Esophagus muscularis mucosa (tissue), 4 donors: ENCODE data around the gene DAAM2. TPM values are rescaled to one million over a fixed set of nuclear protein-coding genes. Genes with fewer than 3 reads are reported as not detected.
A peak's percentile ranks its signal among the peaks of the same experiment; 100 is the strongest.

Experiments
- DNase-seq: peaks from one replicate; pipeline ENCODE4 v3.0.0-alpha.2; 2017; ENCODE audit errors: extremely low spot score
- H3K27ac ChIP-seq, 4 donors: fragments of 200-600 bp; sonication (generic); replicated peaks in 1 of 4; 1 replicate in 3 of 4; 2 replicates in 1 of 4; pipeline ENCODE4 v1.5.1; 2016 to 2019; ENCODE audit warnings: mild to moderate bottlenecking in 1 of 4
- H3K27me3 ChIP-seq, 4 donors: fragments of 200-600 bp; sonication (generic); one replicate each; pipeline versions ENCODE4 v1.5.1 to v1.6.0; 2016 to 2019
- H3K36me3 ChIP-seq, 4 donors: fragments of 200-600 bp; sonication (generic); one replicate each; pipeline ENCODE4 v1.5.1; 2016 to 2019
- H3K4me1 ChIP-seq, 4 donors: fragments of 200-600 bp; sonication (generic); one replicate each; pipeline ENCODE4 v1.5.1; 2016 to 2019
- H3K4me3 ChIP-seq, 4 donors: fragments of 200-600 bp; sonication (generic); 1 replicate in 2 of 4; 2 replicates in 2 of 4; pipeline ENCODE4 v1.5.1; 2016 to 2019; ENCODE audit warnings: mild to moderate bottlenecking in 4 of 4, moderate library complexity in 1 of 4
- H3K9me3 ChIP-seq, 4 donors: fragments of 200-600 bp; sonication (generic); 1 replicate in 3 of 4; 2 replicates in 1 of 4; pipeline ENCODE4 v1.5.1; 2016 to 2019
- CTCF ChIP-seq, 3 experiments: fragments of 200-600 bp in 2 of 3; fragments of 450-650 bp in 1 of 3; sonication (generic) in 2 of 3; IDR thresholded peaks; one replicate each; pipeline ENCODE4 v1.5.1; 2017 to 2019; ENCODE audit warnings: antibody characterized with exemption in 3 of 3, mild to moderate bottlenecking in 2 of 3, moderate library complexity in 1 of 3
- EP300 ChIP-seq: sonication (generic); formaldehyde crosslinking; IDR thresholded peaks from one replicate; pipeline ENCODE4 v1.6.1; 2017; ENCODE audit warnings: antibody characterized with exemption
- POLR2A ChIP-seq: fragments of 450-650 bp; IDR thresholded peaks from one replicate; pipeline ENCODE4 v1.6.1; 2017; ENCODE audit warnings: antibody characterized with exemption, moderate library complexity, mild to moderate bottlenecking, low read depth
- POLR2AphosphoS5 ChIP-seq, 2 donors: sonication (generic); formaldehyde crosslinking; IDR thresholded peaks; one replicate each; pipeline ENCODE4 v1.6.1; 2017; ENCODE audit warnings: antibody characterized with exemption in 2 of 2
- WGBS: methylation state at CpG from one replicate; pipeline ENCODE4 v1.1.5; 2018; 5-methylcytosine and 5-hydroxymethylcytosine counted together
- intact Hi-C: fragments of 100-400 bp; cut with DNase I; formaldehyde crosslinking; loops from one replicate; pipeline ENCODE4 v1.15.1; 2023
- total RNA-seq, 4 donors: library from RNA; depleted of rRNA; stranded (reverse); fragments of >200 nt; gene quantifications; one replicate each; pipeline versions ENCODE4 v1.1.0 to v1.2.1, GENCODE V29; 2016

Gene DAAM2
- total RNA-seq, 4 donors from 2014 or later, result 221 to 446 (median 392) TPM

GRCh38 chr6:39794231-39794630 lies 2.1 kb downstream of the DAAM2 start:
- intact Hi-C loops, result loop anchor here (5.0 to 10.0 kb wide), 2 partner anchors 299 to 417 kb away; no protein-coding TSS in a partner anchor
- H3K27me3 ChIP-seq, result no peaks in the 10 kb centered on the region
- no peak for DNase-seq
- peaks cover 0 to 17% (median 2%) of the 10 kb centered on the region in 4 donors for H3K36me3 ChIP-seq
- TF ChIP-seq CTCF (IDR thresholded peaks at IDR 0.05) (peak; percentile 14 to 18 (median 16)), POLR2A (no peak), POLR2AphosphoS5 (IDR thresholded peaks at IDR 0.05) (peak in 1 of 2 donors; percentile 18), EP300 (no peak)
- H3K4me3 ChIP-seq, result peak overlapping the region; percentile 83 to 87 (median 86)
- 72% methylated on average over 5 of the region's 5 CpGs for WGBS
- no peaks in the 10 kb centered on the region for H3K9me3 ChIP-seq
- peak overlapping the region; percentile 94 to 98 (median 96) for H3K27ac ChIP-seq
- peaks cover 13 to 75% (median 70%) of the 10 kb centered on the region in 4 donors for H3K4me1 ChIP-seq

GRCh38 chr6:39797751-39798150 lies 5.6 kb downstream of the DAAM2 start:
- Histone ChIP-seq H3K4me3 (no peak overlapping the region), H3K27ac (peak overlapping the region; percentile 15 to 97 (median 64)), H3K4me1 (peaks cover 15 to 93% (median 86%) of the 10 kb centered on the region in 4 donors), H3K36me3 (peaks cover 0 to 17% (median 2%) of the 10 kb centered on the region in 4 donors), H3K9me3 (no peaks in the 10 kb centered on the region), H3K27me3 (no peaks in the 10 kb centered on the region)
- intact Hi-C loops, result loop anchor here (10.0 kb wide), 1 partner anchor 303 kb away; no protein-coding TSS in a partner anchor
- 69% methylated on average over 2 of the region's 2 CpGs for WGBS
- no peak for DNase-seq
- no peak for TF ChIP-seq EP300
- no peak for TF ChIP-seq POLR2AphosphoS5 (IDR thresholded peaks at IDR 0.05)
- no peak for TF ChIP-seq CTCF (IDR thresholded peaks at IDR 0.05)
- no peak for TF ChIP-seq POLR2A

- DNase-seq, result peak; percentile 85
- intact Hi-C loops, result loop anchor here (10.0 kb wide), 1 partner anchor 256 kb away; no protein-coding TSS in a partner anchor
- Histone ChIP-seq H3K9me3 (no peaks in the 10 kb centered on the region), H3K27me3 (no peaks in the 10 kb centered on the region), H3K4me1 (peaks cover 22 to 100% (median 100%) of the 10 kb centered on the region in 4 donors), H3K27ac (peak overlapping the region; percentile 71 to 97 (median 74)), H3K4me3 (peak overlapping the region in 1 of 4 donors; percentile 11), H3K36me3 (peaks cover 0 to 11% (median 0%) of the 10 kb centered on the region in 4 donors)
- TF ChIP-seq POLR2A (no peak), EP300 (no peak), CTCF (IDR thresholded peaks at IDR 0.05) (no peak), POLR2AphosphoS5 (IDR thresholded peaks at IDR 0.05) (no peak)
- WGBS, result 62% methylated on average over 6 of the region's 10 CpGs
Observed at GRCh38 chr6:39800034-39801032, 8.2 kb downstream of the DAAM2 start.

GRCh38 chr6:39801456-39802251 lies 9.5 kb downstream of the DAAM2 start:
- H3K27ac ChIP-seq, result peak overlapping the region; percentile 71 to 97 (median 74)
- H3K9me3 ChIP-seq, result no peaks in the 10 kb centered on the region
- H3K27me3 ChIP-seq, result no peaks in the 10 kb centered on the region
- 30% methylated on average over 11 of the region's 11 CpGs for WGBS
- TF ChIP-seq CTCF (IDR thresholded peaks at IDR 0.05) (no peak), POLR2AphosphoS5 (IDR thresholded peaks at IDR 0.05) (no peak), EP300 (no peak), POLR2A (no peak)
- H3K4me1 ChIP-seq, result peaks cover 17 to 100% (median 100%) of the 10 kb centered on the region in 4 donors
- H3K4me3 ChIP-seq, result peak overlapping the region in 2 of 4 donors; percentile 11 to 31
- H3K36me3 ChIP-seq, result peaks cover 0 to 5% (median 0%) of the 10 kb centered on the region in 4 donors
- peak; percentile 82 for DNase-seq
- intact Hi-C loops, result loop anchor here (10.0 kb wide), 1 partner anchor 257 kb away; no protein-coding TSS in a partner anchor
